ENCODE data around the gene TTC39C. TPM values are rescaled to one million over a fixed set of nuclear protein-coding genes. Genes with fewer than 3 reads are reported as not detected.
"Not testable (repeated sequence)": the region's sequence is repeated elsewhere in the genome, so short reads cannot be mapped to it uniquely, and the experiment has no call there.

The TTC39C gene
- total RNA-seq, 1 donor from 2014 or later: 26.6 TPM

- no peak for TF ChIP-seq CTCF (IDR thresholded peaks at IDR 0.05; ENCODE audit: unreplicated experiment)
- H3K4me1 Mint-ChIP-seq: peaks cover 6% of the 10 kb centered on the region
- H3K36me3 Mint-ChIP-seq: peaks cover 25% of the 10 kb centered on the region
- peaks cover 8% of the 10 kb centered on the region for H3K9me3 Mint-ChIP-seq
- DNase-seq (ENCODE audit: low spot score in 2 of 2, unreplicated experiment in 2 of 2): no peak
- H3K27me3 Mint-ChIP-seq (ENCODE audit: low read depth): no peaks in the 10 kb centered on the region
- H3K27ac Mint-ChIP-seq: no peak overlapping the region
- no peak overlapping the region for H3K4me3 Mint-ChIP-seq
These were observed 56.5 kb downstream of the TTC39C start for GRCh38 chr18:24071029-24071428.

GRCh38 chr18:24071779-24072178 lies 57.2 kb downstream of the TTC39C start:
- Mint-ChIP-seq H3K27me3 (ENCODE audit: low read depth) (no peaks in the 10 kb centered on the region), H3K9me3 (peaks cover 8% of the 10 kb centered on the region), H3K4me1 (peaks cover 11% of the 10 kb centered on the region), H3K36me3 (peaks cover 22% of the 10 kb centered on the region), H3K4me3 (no peak overlapping the region), H3K27ac (no peak overlapping the region)
- TF ChIP-seq CTCF (IDR thresholded peaks at IDR 0.05; ENCODE audit: unreplicated experiment): no peak
- no peak for DNase-seq (ENCODE audit: low spot score in 2 of 2, unreplicated experiment in 2 of 2)

GRCh38 chr18:24072743-24073142 lies 58.2 kb downstream of the TTC39C start:
- H3K27me3 Mint-ChIP-seq (ENCODE audit: low read depth): no peaks in the 10 kb centered on the region
- H3K4me3 Mint-ChIP-seq: no peak overlapping the region
- no peak overlapping the region for H3K27ac Mint-ChIP-seq
- peaks cover 11% of the 10 kb centered on the region for H3K4me1 Mint-ChIP-seq
- no peak for DNase-seq (ENCODE audit: low spot score in 2 of 2, unreplicated experiment in 2 of 2)
- no peak for TF ChIP-seq CTCF (IDR thresholded peaks at IDR 0.05; ENCODE audit: unreplicated experiment)
- peaks cover 8% of the 10 kb centered on the region for H3K9me3 Mint-ChIP-seq
- peaks cover 19% of the 10 kb centered on the region for H3K36me3 Mint-ChIP-seq

- no peak for DNase-seq (ENCODE audit: low spot score in 2 of 2, unreplicated experiment in 2 of 2)
- TF ChIP-seq CTCF (IDR thresholded peaks at IDR 0.05; ENCODE audit: unreplicated experiment): no peak
- Mint-ChIP-seq H3K27ac (no peak overlapping the region), H3K27me3 (ENCODE audit: low read depth) (no peaks in the 10 kb centered on the region), H3K4me1 (peaks cover 11% of the 10 kb centered on the region), H3K36me3 (peaks cover 17% of the 10 kb centered on the region), H3K4me3 (no peak overlapping the region), H3K9me3 (peaks cover 8% of the 10 kb centered on the region)
These were observed 59.2 kb downstream of the TTC39C start for GRCh38 chr18:24073791-24074190.

- H3K4me3 Mint-ChIP-seq; H3K27me3 Mint-ChIP-seq (ENCODE audit: low read depth); H3K9me3 Mint-ChIP-seq; DNase-seq (ENCODE audit: low spot score in 2 of 2, unreplicated experiment in 2 of 2); H3K4me1 Mint-ChIP-seq; H3K27ac Mint-ChIP-seq: not testable (repeated sequence)
- peaks cover 17% of the 10 kb centered on the region for H3K36me3 Mint-ChIP-seq
These were observed 60.2 kb downstream of the TTC39C start for GRCh38 chr18:24074757-24075156.

- no peak for TF ChIP-seq CTCF (IDR thresholded peaks at IDR 0.05; ENCODE audit: unreplicated experiment)
- peak in 1 of 2 experiments; percentile 54 for DNase-seq (ENCODE audit: low spot score in 2 of 2, unreplicated experiment in 2 of 2)
- Mint-ChIP-seq H3K4me1 (peaks cover 8% of the 10 kb centered on the region), H3K36me3 (peaks cover 17% of the 10 kb centered on the region), H3K4me3 (no peak overlapping the region), H3K27me3 (ENCODE audit: low read depth) (no peaks in the 10 kb centered on the region), H3K9me3 (peaks cover 8% of the 10 kb centered on the region), H3K27ac (peak overlapping the region; percentile 80)
These were observed 61.4 kb downstream of the TTC39C start for GRCh38 chr18:24075767-24076597.
